ENCODE measurements around the gene CHD5.
"Not testable (repeated sequence)": the region's sequence is repeated elsewhere in the genome, so short reads cannot be mapped to it uniquely, and the experiment has no call there.

CHD5 gene

GRCh38 chr1:6080469-6080868 is 99.7 kb downstream of the CHD5 start:
- DNase-seq, result no peak

- no peak for DNase-seq
These were observed 102.2 kb downstream of the CHD5 start for GRCh38 chr1:6077919-6078318.

GRCh38 chr1:6077506-6077905 is 102.6 kb downstream of the CHD5 start:
- no peak for DNase-seq

- not testable (repeated sequence) for DNase-seq
These were observed 103.1 kb downstream of the CHD5 start for GRCh38 chr1:6077061-6077460.

- no peak for DNase-seq
These were observed 104.4 kb downstream of the CHD5 start for GRCh38 chr1:6075748-6076147.

GRCh38 chr1:6074192-6074901 is 105.8 kb downstream of the CHD5 start:
- no peak for DNase-seq

- DNase-seq, result no peak
These were observed 106.6 kb downstream of the CHD5 start for GRCh38 chr1:6073480-6074053.

GRCh38 chr1:6072774-6073479 is 107.2 kb downstream of the CHD5 start:
- DNase-seq, result no peak

GRCh38 chr1:6071219-6071618 is 108.9 kb downstream of the CHD5 start:
- DNase-seq, result no peak

- DNase-seq, result no peak
These were observed 109.6 kb downstream of the CHD5 start for GRCh38 chr1:6070450-6070974.

GRCh38 chr1:6069573-6069972 is 110.5 kb downstream of the CHD5 start:
- no peak for DNase-seq

- no peak for DNase-seq
These were observed 111.2 kb downstream of the CHD5 start for GRCh38 chr1:6068932-6069331.

- DNase-seq, result no peak
These were observed 112.0 kb downstream of the CHD5 start for GRCh38 chr1:6068073-6068472.

- no peak for DNase-seq
These were observed 113.4 kb downstream of the CHD5 start for GRCh38 chr1:6066680-6067079.

GRCh38 chr1:6065093-6065858 is 114.8 kb downstream of the CHD5 start:
- no peak for DNase-seq

- not testable (repeated sequence) for DNase-seq
These were observed 116.5 kb downstream of the CHD5 start for GRCh38 chr1:6063532-6064053.

- DNase-seq, result no peak
These were observed 117.5 kb downstream of the CHD5 start for GRCh38 chr1:6062670-6063069.

GRCh38 chr1:6059866-6060265 is 120.3 kb downstream of the CHD5 start:
- DNase-seq, result no peak

- DNase-seq, result no peak
These were observed 122.8 kb downstream of the CHD5 start for GRCh38 chr1:6057170-6057845.

- DNase-seq, result no peak
These were observed 123.6 kb downstream of the CHD5 start for GRCh38 chr1:6056572-6056948.

GRCh38 chr1:6054596-6054995 is 125.5 kb downstream of the CHD5 start:
- no peak for DNase-seq

GRCh38 chr1:6053206-6053546 is 126.9 kb downstream of the CHD5 start:
- no peak for DNase-seq

All from activated T-cell treated with anti-CD3 and anti-CD28 coated beads for 4 hours (primary cell).